Bronchial epithelial cell (primary cell): ENCODE data around the gene TMTC2. TPM values are rescaled to one million over a fixed set of nuclear protein-coding genes. Genes with fewer than 3 reads are reported as not detected.
A peak's percentile ranks its signal among the peaks of the same experiment; 100 is the strongest.

Experiments
- DNase-seq: peaks from one replicate; pipeline ENCODE4 v3.0.0-alpha.2; 2010; ENCODE audit warnings: low read depth
- FAIRE-seq: peaks from 2 replicates; lab custom pipeline; 2011; peaks lifted over from hg19 to GRCh38; lab: Jason Lieb, UNC
- H3K27me3 ChIP-seq: 2 replicates; pipeline ENCODE4 v1.5.1; 2011; ENCODE audit warnings: low read length; ENCODE audit not compliant: control insufficient read depth, insufficient read depth
- H3K36me3 ChIP-seq: 2 replicates; pipeline ENCODE4 v1.5.1; 2011; ENCODE audit warnings: low read length; ENCODE audit not compliant: control insufficient read depth, insufficient read depth
- H3K4me3 ChIP-seq: 2 replicates; pipeline ENCODE4 v1.5.1; 2011; ENCODE audit warnings: mild to moderate bottlenecking, low read depth, low read length, control low read depth
- total RNA-seq: library from RNA; depleted of rRNA; stranded (reverse); fragments of >200 nt; gene quantifications from 2 replicates; pipeline ENCODE4 v1.2.1, GENCODE V29; 2014
- TF ChIP-seq, protein P1 (sequence below): IDR thresholded peaks from 2 replicates; pipeline ENCODE4 v1.5.1; 2011; ENCODE audit warnings: mild to moderate bottlenecking, moderate library complexity, low read length, control low read depth, inconsistent platforms; ENCODE audit not compliant: insufficient read depth, severe bottlenecking

Gene TMTC2
- total RNA-seq, 1 donor from 2014 or later, result 10.5 TPM

DNA sequence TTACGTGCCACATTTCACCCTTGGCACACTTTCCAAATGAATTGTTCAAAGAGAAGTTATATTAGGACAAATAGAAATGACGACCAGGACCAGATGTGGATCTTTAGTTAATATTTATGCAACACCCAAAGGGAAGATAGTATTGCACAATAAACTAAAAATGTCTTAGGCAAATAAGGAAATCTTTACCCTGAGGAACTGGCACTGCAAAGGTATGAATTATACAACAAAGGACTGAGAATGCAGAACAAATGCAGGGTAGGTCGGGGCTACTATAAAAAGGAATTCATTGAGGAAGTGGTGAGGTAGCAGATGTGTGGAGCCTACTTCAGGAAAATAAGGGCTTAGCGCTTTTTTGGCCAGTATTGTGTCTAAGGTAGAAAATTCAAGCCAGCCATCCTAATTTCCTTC, 3.9 kb upstream of the TMTC2 start:
- FAIRE-seq (no peak), DNase-seq (peak; percentile 47)
- Histone ChIP-seq H3K36me3 (no peaks in the 10 kb centered on the region), H3K27me3 (no peaks in the 10 kb centered on the region), H3K4me3 (no peak overlapping the region)
- TF ChIP-seq, protein P1, sequence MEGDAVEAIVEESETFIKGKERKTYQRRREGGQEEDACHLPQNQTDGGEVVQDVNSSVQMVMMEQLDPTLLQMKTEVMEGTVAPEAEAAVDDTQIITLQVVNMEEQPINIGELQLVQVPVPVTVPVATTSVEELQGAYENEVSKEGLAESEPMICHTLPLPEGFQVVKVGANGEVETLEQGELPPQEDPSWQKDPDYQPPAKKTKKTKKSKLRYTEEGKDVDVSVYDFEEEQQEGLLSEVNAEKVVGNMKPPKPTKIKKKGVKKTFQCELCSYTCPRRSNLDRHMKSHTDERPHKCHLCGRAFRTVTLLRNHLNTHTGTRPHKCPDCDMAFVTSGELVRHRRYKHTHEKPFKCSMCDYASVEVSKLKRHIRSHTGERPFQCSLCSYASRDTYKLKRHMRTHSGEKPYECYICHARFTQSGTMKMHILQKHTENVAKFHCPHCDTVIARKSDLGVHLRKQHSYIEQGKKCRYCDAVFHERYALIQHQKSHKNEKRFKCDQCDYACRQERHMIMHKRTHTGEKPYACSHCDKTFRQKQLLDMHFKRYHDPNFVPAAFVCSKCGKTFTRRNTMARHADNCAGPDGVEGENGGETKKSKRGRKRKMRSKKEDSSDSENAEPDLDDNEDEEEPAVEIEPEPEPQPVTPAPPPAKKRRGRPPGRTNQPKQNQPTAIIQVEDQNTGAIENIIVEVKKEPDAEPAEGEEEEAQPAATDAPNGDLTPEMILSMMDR, result no peak

DNA sequence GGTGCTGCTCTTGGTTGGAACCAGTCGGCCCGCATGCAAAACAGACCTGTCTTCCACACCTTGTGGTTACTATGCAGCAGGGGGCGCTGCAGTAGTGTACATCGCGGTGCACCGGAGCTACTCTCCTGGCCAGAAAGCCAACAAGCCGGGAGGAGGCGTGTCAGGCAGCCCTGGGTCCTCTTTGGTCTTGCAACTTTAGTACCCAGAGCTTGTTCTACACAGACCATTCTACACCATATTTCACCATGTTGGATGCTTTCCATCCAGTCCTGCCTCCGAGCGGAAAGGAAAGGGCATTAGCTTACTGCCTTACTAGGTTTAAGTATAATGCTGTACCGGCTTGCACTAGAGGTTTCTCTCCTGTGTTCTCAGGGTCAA, 927 bp upstream of the TMTC2 start:
- peak overlapping the region; percentile 73 for H3K4me3 ChIP-seq
- no peaks in the 10 kb centered on the region for H3K36me3 ChIP-seq
- TF ChIP-seq, protein P1, result peak; percentile 93
- H3K27me3 ChIP-seq, result no peaks in the 10 kb centered on the region
- DNase-seq (peak; percentile 90), FAIRE-seq (no peak)

DNA sequence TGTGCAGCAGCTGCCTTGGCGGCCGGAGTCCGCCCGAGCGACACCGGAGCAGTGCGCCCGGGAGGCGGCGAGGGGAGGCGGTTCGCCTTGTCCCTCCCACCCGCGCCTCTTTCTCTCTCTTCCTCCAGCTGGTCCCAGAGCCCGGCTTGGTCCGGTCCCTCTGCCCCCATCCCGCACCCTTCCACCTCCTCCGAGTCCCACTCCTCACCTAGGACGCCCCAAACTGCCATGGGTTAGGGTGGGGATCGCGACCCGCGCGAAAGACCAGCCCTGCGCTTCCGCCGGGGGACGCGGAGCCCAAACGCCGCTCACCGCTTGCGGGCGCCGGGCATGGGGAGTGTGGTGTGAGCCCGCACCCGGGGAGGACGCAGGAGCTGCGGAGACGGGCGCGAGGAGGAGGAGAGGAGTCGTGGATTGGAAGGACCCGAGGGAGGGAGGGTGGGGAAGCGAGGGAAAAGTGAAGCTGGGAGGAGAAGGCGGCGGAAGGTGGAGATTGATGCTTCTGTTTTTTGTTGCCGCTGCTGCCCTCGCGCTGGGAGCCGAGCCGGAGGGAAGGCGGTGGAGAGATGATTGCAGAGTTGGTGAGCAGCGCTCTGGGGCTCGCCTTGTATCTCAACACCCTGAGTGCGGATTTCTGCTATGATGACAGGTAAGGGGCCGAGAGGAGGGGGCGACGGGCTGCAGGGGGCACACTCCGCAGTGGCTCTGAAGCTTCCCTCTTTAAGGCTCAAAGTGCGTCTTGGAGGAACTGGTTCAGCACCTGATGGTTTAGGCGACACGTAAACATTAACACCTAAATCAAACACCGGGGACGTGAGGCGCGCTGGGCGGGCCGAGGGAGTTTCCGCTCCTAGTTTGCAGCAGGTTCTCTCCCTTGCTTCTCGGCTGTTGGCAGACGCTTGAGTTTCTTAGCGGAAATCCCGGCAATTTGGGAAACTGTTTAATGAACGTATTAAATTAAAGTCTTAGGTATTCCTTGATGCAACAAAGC, 610 bp downstream of the TMTC2 start:
- FAIRE-seq (no peak), DNase-seq (peak; percentile 60)
- TF ChIP-seq, protein P1, result no peak
- Histone ChIP-seq H3K36me3 (no peaks in the 10 kb centered on the region), H3K4me3 (peak overlapping the region; percentile 73), H3K27me3 (no peaks in the 10 kb centered on the region)

DNA sequence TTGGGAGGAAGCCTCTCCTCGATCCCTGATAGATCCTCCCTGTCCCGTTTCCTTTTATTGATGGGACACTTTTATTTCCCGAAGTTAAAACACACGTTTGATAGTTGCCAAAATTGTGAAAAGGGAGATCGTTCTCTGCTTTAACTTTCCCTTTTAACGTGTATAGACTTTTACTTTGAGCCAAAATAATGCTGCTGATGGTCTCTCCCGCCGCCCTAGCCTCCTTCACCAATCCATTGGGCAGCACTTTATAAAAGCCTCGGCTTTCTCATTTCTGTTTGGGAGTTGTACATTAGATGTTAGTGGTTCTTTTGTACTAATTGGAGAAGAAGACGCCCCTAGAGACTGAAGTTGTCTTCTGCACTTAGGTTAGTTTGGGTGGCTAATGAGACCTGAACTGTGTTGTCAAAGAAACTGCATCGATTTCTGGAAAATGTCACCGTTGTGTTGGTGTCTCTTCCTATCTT, 1.4 kb downstream of the TMTC2 start:
- FAIRE-seq, result no peak
- TF ChIP-seq, protein P1, result no peak

DNA sequence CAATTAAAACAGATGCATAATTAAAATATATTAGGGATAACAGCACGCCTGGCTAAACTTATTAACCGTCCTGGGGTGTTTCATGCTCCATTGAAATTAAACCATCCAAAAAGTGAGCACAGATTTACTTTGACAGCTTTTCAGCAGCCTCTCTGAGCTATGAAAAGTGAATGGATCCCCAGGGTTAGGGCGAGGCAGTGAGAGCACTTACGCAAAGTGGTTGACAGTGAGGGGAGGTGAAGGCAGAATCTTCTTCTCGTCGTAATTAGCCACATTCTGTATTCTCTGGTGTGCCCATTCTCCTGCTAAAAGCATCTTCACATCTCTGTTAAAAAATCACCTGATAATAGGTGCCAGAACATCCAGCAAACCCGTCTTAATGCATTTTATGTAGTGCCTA, 1.9 kb downstream of the TMTC2 start:
- TF ChIP-seq, protein P1, result no peak
- FAIRE-seq (no peak), DNase-seq (no peak)
- no peak overlapping the region for H3K4me3 ChIP-seq
- H3K36me3 ChIP-seq, result no peaks in the 10 kb centered on the region
- H3K27me3 ChIP-seq, result no peaks in the 10 kb centered on the region

More for the DNA sequence above, 1.4 kb downstream of the TMTC2 start:
- no peaks in the 10 kb centered on the region for H3K27me3 ChIP-seq
- H3K4me3 ChIP-seq, result peak overlapping the region; percentile 73
- no peaks in the 10 kb centered on the region for H3K36me3 ChIP-seq
- peak; percentile 21 for DNase-seq
